Myometrial cell (primary cell): ENCODE results near the gene ZNF365. TPM values are rescaled to one million over a fixed set of nuclear protein-coding genes. Genes with fewer than 3 reads are reported as not detected.

Experiments used
- total RNA-seq: library from RNA; depleted of rRNA; stranded (reverse); fragments of >200 nt; gene quantifications from 2 replicates; pipeline ENCODE4 v1.2.3, GENCODE V29; 2015

Gene ZNF365
- 1.2 and 2.7 TPM in 2 replicates for total RNA-seq

GRCh38 chr10:62373995-62374861, at the start of gene ZNF365:
Gene ZNF365, plus strand, starts transcription at chr10:62374369. Its CDS starts 1,825 bp downstream, at chr10:62376194.

Other genes starting within 250 kb of the ZNF365 start
- gene RTKN2, start 105.5 kb upstream of the ZNF365 start, total RNA-seq: 0.71 and 0.86 TPM in 2 replicates